Measurements from ENCODE around the gene TRPC4. TPM values are rescaled to one million over a fixed set of nuclear protein-coding genes. Genes with fewer than 3 reads are reported as not detected.

The TRPC4 gene
- total RNA-seq, 4 donors from 2014 or later: 0.33 to 4.2 (median 0.46) TPM; not detected in 1

Small RNA genes within 50 kb of the gene (small RNA-seq; reads per million reads assigned to genes)
- gene RNA5SP26: 0 reads per million in 3 donors

All from esophagus muscularis mucosa (tissue), 4 donors.